ENCODE results near the gene TRIO.

GRCh38 chr5:14407051-14407450, 263.9 kb downstream of the TRIO start:
- TF ChIP-seq ELF4 (IDR thresholded peaks at IDR 0.05) (no peak), FOXK2 (IDR thresholded peaks at IDR 0.05) (no peak), FOXM1 (IDR thresholded peaks at IDR 0.05; ENCODE audit: borderline replicate concordance) (no peak), TARDBP (IDR thresholded peaks at IDR 0.05) (no peak), FOXA1 (IDR thresholded peaks at IDR 0.05) (no peak), SP1 (IDR thresholded peaks at IDR 0.05) (no peak), LEF1 (IDR thresholded peaks at IDR 0.05; ENCODE audit: borderline replicate concordance) (no peak), CTBP1 (IDR thresholded peaks at IDR 0.05; ENCODE audit: borderline replicate concordance) (no peak), SUZ12 (IDR thresholded peaks at IDR 0.05) (no peak), ARNT (IDR thresholded peaks at IDR 0.05) (no peak), ZNF384 (IDR thresholded peaks at IDR 0.05) (no peak), NFRKB (IDR thresholded peaks at IDR 0.05) (no peak), BHLHE40 (IDR thresholded peaks at IDR 0.05; ENCODE audit: borderline replicate concordance) (no peak), PKNOX1 (IDR thresholded peaks at IDR 0.05) (no peak)
